GM23338 (cell line): Measurements from ENCODE around the gene GTF3C1. TPM values are rescaled to one million over a fixed set of nuclear protein-coding genes. Genes with fewer than 3 reads are reported as not detected.

Experiments
- ATAC-seq: fragments of 200-7000 bp; cut with Tn5 transposase; 3 replicates; pipeline ENCODE4 v1.9.1; 2020
- DNase-seq: peaks from one replicate; pipeline ENCODE4 v3.0.0-alpha.2; 2015; ENCODE audit warnings: low spot score
- H2AFZ ChIP-seq: fragments of 200-600 bp; sonication (generic); 2 replicates; pipeline ENCODE4 v1.8.0; 2016; ENCODE audit warnings: antibody characterized with exemption, mild to moderate bottlenecking, moderate library complexity
- H3F3A ChIP-seq: fragments of 200-600 bp; sonication (generic); replicated peaks from 2 replicates; pipeline ENCODE4 v1.8.0; 2017; ENCODE audit warnings: antibody characterized with exemption, mixed run types, low read depth
- H3K27ac ChIP-seq: fragments of 200-600 bp; sonication (generic); 2 replicates; pipeline ENCODE4 v1.6.1; 2016; ENCODE audit warnings: low read depth
- H3K27me3 ChIP-seq: fragments of 200-600 bp; sonication (generic); 2 replicates; pipeline ENCODE4 v1.8.0; 2016; ENCODE audit warnings: mild to moderate bottlenecking, mixed run types, moderate library complexity; ENCODE audit not compliant: insufficient read depth
- H3K36me3 ChIP-seq: fragments of 200-600 bp; sonication (generic); 2 replicates; pipeline ENCODE4 v1.8.0; 2016; ENCODE audit warnings: mild to moderate bottlenecking; ENCODE audit not compliant: insufficient read depth
- H3K4me1 ChIP-seq: fragments of 200-600 bp; sonication (generic); 2 replicates; pipeline ENCODE4 v1.8.0; 2016; ENCODE audit warnings: mild to moderate bottlenecking, moderate library complexity; ENCODE audit not compliant: insufficient read depth
- H3K4me2 ChIP-seq: fragments of 200-600 bp; sonication (generic); 2 replicates; pipeline ENCODE4 v1.7.1; 2017; ENCODE audit warnings: mixed run types
- H3K4me3 ChIP-seq: fragments of 200-600 bp; sonication (generic); 2 replicates; pipeline ENCODE4 v1.6.1; 2016; ENCODE audit warnings: mixed run types
- H3K79me2 ChIP-seq: fragments of 200-600 bp; sonication (generic); replicated peaks from 2 replicates; pipeline ENCODE4 v1.8.0; 2017; ENCODE audit warnings: mild to moderate bottlenecking; ENCODE audit not compliant: insufficient read depth
- H3K9me2 ChIP-seq: fragments of 200-600 bp; sonication (generic); 2 replicates; pipeline ENCODE4 v1.8.0; 2017; ENCODE audit not compliant: insufficient read depth
- H4K20me1 ChIP-seq: fragments of 200-600 bp; sonication (generic); replicated peaks from 2 replicates; pipeline ENCODE4 v1.8.0; 2017; ENCODE audit warnings: mild to moderate bottlenecking; ENCODE audit not compliant: insufficient read depth
- H3K27ac Mint-ChIP-seq: 2 replicates; pipeline ENCODE4 v1.8.0; 2020; ENCODE audit warnings: inconsistent platforms, mild to moderate bottlenecking, moderate library complexity, mixed read lengths
- H3K27me3 Mint-ChIP-seq: 3 replicates; pipeline ENCODE4 v1.8.0; 2022; ENCODE audit warnings: low read depth, mild to moderate bottlenecking, moderate library complexity, mixed read lengths, inconsistent platforms; ENCODE audit not compliant: insufficient read depth, poor library complexity
- H3K36me3 Mint-ChIP-seq: 3 replicates; pipeline ENCODE4 v1.8.0; 2021; ENCODE audit warnings: low read depth, mild to moderate bottlenecking, inconsistent platforms, moderate library complexity, mixed read lengths
- H3K4me1 Mint-ChIP-seq: 3 replicates; pipeline ENCODE4 v1.8.0; 2020; ENCODE audit warnings: mild to moderate bottlenecking, inconsistent platforms, mixed read lengths
- H3K4me3 Mint-ChIP-seq: 3 replicates; pipeline ENCODE4 v1.8.0; 2021; ENCODE audit warnings: moderate library complexity, mild to moderate bottlenecking, inconsistent platforms, mixed read lengths
- H3K9me3 Mint-ChIP-seq: 3 replicates; pipeline ENCODE4 v1.8.0; 2020; ENCODE audit warnings: moderate library complexity, mild to moderate bottlenecking, inconsistent platforms, mixed read lengths
- CREB1 ChIP-seq: fragments of 250-450 bp; sonication (Bioruptor Pico); IDR thresholded peaks from 2 replicates; pipeline ENCODE4 v1.5.0; 2020; ENCODE audit warnings: low read depth, mild to moderate bottlenecking, moderate library complexity
- EZH2 ChIP-seq: fragments of 200-600 bp; sonication (generic); IDR thresholded peaks from one replicate; pipeline ENCODE4 v1.8.0; 2017; ENCODE audit warnings: antibody characterized with exemption, mild to moderate bottlenecking, low read depth; ENCODE audit not compliant: unreplicated experiment
- EZH2phosphoT487 ChIP-seq: fragments of 200-600 bp; sonication (generic); IDR thresholded peaks from one replicate; pipeline ENCODE4 v1.8.1; 2018; ENCODE audit warnings: antibody characterized with exemption; ENCODE audit not compliant: unreplicated experiment
- NANOG ChIP-seq: IDR thresholded peaks from 2 replicates; pipeline ENCODE4 v1.6.1; 2016; ENCODE audit warnings: antibody characterized with exemption, borderline replicate concordance
- POLR2AphosphoS5 ChIP-seq: IDR thresholded peaks from 2 replicates; pipeline ENCODE4 v1.6.1; 2016; ENCODE audit warnings: antibody characterized with exemption, low read depth
- STAT1 ChIP-seq: IDR thresholded peaks from one replicate; pipeline ENCODE4 v1.6.1; 2016; ENCODE audit warnings: antibody characterized with exemption; ENCODE audit not compliant: unreplicated experiment
- ZNF114 ChIP-seq: fragments of 250-450 bp; sonication (Bioruptor Pico); IDR thresholded peaks from 2 replicates; pipeline ENCODE4 v1.5.0; 2020; ENCODE audit warnings: mild to moderate bottlenecking, moderate library complexity
- ZNF331 ChIP-seq: fragments of 250-450 bp; sonication (Bioruptor Pico); IDR thresholded peaks from 2 replicates; pipeline ENCODE4 v1.5.0; 2020; ENCODE audit warnings: low read depth, mild to moderate bottlenecking, moderate library complexity
- polyA plus RNA-seq: library from polyadenylated mRNA; unstranded; fragments of >200 nt; fragmentation: Nextera tagmentation; extraction: Ambion mirVana; gene quantifications from 2 replicates; pipeline ENCODE4 v1.2.1, GENCODE V29; 2016
- total RNA-seq: library from RNA; depleted of rRNA; stranded (reverse); fragments of >200 nt; shearing (Covaris generic); gene quantifications from 2 replicates; pipeline ENCODE4 v1.2.3, GENCODE V29; 2014
- TF ChIP-seq, protein P1 (sequence below): IDR thresholded peaks from 2 replicates; pipeline ENCODE4 v1.6.1; 2016; ENCODE audit warnings: antibody characterized with exemption
- TF ChIP-seq, protein P2 (sequence below), 2 experiments: fragments of 200-600 bp in 1 of 2; sonication (generic) in 1 of 2; conservative IDR thresholded peaks; 2 replicates each; pipeline versions ENCODE4 v1.5.1 to v1.6.1; 2016 to 2017; ENCODE audit warnings: antibody characterized with exemption in 2 of 2, low read depth in 2 of 2, mild to moderate bottlenecking in 2 of 2, moderate library complexity in 1 of 2
- TF ChIP-seq, protein P3 (sequence below): IDR thresholded peaks from one replicate; pipeline ENCODE4 v1.6.1; 2018; ENCODE audit warnings: antibody characterized with exemption; ENCODE audit not compliant: unreplicated experiment

GTF3C1 gene
- total and polyA plus RNA-seq, 2 experiments from 2014 or later, result 78.5 to 138 TPM

DNA sequence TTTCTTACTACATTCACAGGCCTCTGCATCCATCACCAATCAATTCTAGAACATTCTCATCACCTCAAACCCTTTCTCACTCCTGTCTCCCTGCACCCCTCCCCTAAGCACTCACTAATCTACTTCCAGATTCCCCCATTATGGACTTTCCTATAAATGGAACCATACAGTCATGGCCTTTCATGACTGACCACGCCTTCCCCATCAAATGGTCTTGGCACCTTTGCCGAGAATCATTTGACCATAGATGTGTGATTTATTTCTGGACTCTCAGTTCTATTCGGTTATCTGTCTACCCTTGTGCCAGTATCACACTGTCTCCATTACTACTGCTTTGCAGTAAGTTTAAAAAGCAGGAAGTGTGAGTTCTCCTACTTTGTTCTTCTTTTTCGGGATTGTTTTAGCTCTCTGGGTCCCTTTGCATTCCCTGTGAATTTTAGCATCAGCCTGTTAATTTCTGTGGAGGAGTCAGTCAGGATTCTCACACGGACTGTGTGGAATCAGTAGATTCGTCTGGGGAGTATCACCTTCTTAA is 27.5 kb downstream of the GTF3C1 start (continued):
- TF ChIP-seq, protein P1, sequence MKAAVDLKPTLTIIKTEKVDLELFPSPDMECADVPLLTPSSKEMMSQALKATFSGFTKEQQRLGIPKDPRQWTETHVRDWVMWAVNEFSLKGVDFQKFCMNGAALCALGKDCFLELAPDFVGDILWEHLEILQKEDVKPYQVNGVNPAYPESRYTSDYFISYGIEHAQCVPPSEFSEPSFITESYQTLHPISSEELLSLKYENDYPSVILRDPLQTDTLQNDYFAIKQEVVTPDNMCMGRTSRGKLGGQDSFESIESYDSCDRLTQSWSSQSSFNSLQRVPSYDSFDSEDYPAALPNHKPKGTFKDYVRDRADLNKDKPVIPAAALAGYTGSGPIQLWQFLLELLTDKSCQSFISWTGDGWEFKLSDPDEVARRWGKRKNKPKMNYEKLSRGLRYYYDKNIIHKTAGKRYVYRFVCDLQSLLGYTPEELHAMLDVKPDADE, result no peak
- TF ChIP-seq ZNF114 (CRISPR knock-in tag), result no peak

DNA sequence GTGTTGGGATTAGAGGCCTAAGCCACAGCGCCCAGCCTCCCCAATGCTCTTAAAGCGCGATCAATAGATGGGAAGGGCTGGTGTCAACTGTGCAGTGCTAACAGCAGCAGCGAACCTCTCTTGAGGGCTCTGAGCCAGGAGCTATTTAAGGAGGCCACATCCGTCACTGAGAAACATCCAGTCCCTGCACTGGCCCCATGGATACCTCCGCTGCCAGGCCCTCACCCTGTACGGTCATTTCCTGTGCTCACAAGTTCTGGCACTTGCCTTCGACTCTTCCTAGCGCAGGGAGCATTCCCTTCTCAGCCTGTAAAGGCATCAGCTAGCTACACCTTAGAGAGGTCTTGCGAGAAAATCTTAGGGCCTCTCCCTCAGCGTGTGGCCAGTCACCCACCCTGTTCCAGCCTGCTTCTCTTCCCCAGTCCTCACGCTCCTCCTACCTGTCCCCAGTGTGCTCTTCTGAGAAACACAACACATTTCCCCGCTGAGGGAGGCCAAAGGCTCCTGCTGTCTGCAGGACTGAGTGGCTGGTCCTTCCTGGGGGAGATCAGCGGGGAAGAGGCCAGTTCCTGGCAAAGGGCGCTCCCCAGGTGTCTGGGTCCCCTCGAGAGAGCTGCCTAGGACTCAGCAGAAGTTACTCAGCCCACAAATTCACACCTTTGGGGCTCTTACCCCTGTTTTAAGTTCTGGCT is 28.6 kb downstream of the GTF3C1 start:
- Histone ChIP-seq H3K4me1 (no peaks in the 10 kb centered on the region), H3F3A (no peaks in the 10 kb centered on the region), H3K27ac (no peak overlapping the region), H4K20me1 (peaks cover 7% of the 10 kb centered on the region; the same call in 1 of the 2 replicates), H2AFZ (no peak overlapping the region), H3K27me3 (no peaks in the 10 kb centered on the region), H3K4me2 (no peak overlapping the region), H3K9me2 (no peaks in the 10 kb centered on the region), H3K36me3 (peaks cover 27% of the 10 kb centered on the region), H3K79me2 (no peaks in the 10 kb centered on the region), H3K4me3 (no peak overlapping the region)
- TF ChIP-seq, protein P2, sequence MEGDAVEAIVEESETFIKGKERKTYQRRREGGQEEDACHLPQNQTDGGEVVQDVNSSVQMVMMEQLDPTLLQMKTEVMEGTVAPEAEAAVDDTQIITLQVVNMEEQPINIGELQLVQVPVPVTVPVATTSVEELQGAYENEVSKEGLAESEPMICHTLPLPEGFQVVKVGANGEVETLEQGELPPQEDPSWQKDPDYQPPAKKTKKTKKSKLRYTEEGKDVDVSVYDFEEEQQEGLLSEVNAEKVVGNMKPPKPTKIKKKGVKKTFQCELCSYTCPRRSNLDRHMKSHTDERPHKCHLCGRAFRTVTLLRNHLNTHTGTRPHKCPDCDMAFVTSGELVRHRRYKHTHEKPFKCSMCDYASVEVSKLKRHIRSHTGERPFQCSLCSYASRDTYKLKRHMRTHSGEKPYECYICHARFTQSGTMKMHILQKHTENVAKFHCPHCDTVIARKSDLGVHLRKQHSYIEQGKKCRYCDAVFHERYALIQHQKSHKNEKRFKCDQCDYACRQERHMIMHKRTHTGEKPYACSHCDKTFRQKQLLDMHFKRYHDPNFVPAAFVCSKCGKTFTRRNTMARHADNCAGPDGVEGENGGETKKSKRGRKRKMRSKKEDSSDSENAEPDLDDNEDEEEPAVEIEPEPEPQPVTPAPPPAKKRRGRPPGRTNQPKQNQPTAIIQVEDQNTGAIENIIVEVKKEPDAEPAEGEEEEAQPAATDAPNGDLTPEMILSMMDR (conservative IDR thresholded peaks at IDR 0.05; ENCODE audit: low read depth in 2 of 2), result no peak
- TF ChIP-seq NANOG (no peak), ZNF331 (CRISPR knock-in tag) (no peak), POLR2AphosphoS5 (no peak)
- H3K4me1 Mint-ChIP-seq, result no peaks in the 10 kb centered on the region
- ATAC-seq (no peak; the same call in 2 of the 3 replicates), DNase-seq (no peak)
- H3K27me3 Mint-ChIP-seq, result no peaks in the 10 kb centered on the region
- H3K9me3 Mint-ChIP-seq, result no peaks in the 10 kb centered on the region
- H3K36me3 Mint-ChIP-seq, result peaks cover 42% of the 10 kb centered on the region
- no peak overlapping the region for H3K27ac Mint-ChIP-seq
- H3K4me3 Mint-ChIP-seq, result no peak overlapping the region

DNA sequence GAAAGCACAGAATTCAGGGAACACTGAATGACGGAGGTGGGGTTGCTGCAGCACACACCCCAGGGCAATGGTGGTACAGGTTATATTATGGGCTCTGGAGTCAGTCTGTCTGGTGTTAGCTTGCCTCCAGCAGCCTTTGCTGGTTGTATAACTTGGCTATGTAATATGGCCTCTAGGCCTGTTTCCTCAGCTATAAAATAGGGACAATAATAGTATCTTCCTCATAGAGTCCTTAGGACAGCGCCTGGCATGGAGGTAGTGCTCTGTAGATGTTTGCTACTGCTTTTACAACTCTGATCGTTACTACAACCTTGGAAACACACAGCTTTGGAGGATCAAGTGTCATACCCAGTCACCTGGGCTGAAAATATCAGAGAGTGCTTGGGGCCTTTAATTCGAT is 31.5 kb downstream of the GTF3C1 start:
- no peak for ATAC-seq
- Histone ChIP-seq H4K20me1 (peaks cover 9% of the 10 kb centered on the region; the same call in 1 of the 2 replicates), H3K9me2 (no peaks in the 10 kb centered on the region), H3K4me2 (no peak overlapping the region), H3K4me1 (no peaks in the 10 kb centered on the region), H3F3A (no peaks in the 10 kb centered on the region), H3K27me3 (no peaks in the 10 kb centered on the region), H3K79me2 (peaks cover 17% of the 10 kb centered on the region; the same call in 1 of the 2 replicates), H3K4me3 (no peak overlapping the region), H3K27ac (no peak overlapping the region), H3K36me3 (peaks cover 3% of the 10 kb centered on the region; the same call in 1 of the 2 replicates), H2AFZ (no peak overlapping the region)
- Mint-ChIP-seq H3K4me3 (no peak overlapping the region), H3K27ac (no peak overlapping the region), H3K9me3 (no peaks in the 10 kb centered on the region), H3K4me1 (no peaks in the 10 kb centered on the region), H3K36me3 (peaks cover 37% of the 10 kb centered on the region), H3K27me3 (peaks cover 1% of the 10 kb centered on the region)
- no peak for DNase-seq
- TF ChIP-seq STAT1 (no peak), ZNF114 (CRISPR knock-in tag) (no peak), ZNF331 (CRISPR knock-in tag) (no peak), EZH2phosphoT487 (no peak), EZH2 (no peak), NANOG (no peak), CREB1 (CRISPR knock-in tag) (no peak)
- TF ChIP-seq, protein P1, result no peak
- TF ChIP-seq, protein P2 (conservative IDR thresholded peaks at IDR 0.05; ENCODE audit: low read depth in 2 of 2), result no peak
- TF ChIP-seq, protein P3, sequence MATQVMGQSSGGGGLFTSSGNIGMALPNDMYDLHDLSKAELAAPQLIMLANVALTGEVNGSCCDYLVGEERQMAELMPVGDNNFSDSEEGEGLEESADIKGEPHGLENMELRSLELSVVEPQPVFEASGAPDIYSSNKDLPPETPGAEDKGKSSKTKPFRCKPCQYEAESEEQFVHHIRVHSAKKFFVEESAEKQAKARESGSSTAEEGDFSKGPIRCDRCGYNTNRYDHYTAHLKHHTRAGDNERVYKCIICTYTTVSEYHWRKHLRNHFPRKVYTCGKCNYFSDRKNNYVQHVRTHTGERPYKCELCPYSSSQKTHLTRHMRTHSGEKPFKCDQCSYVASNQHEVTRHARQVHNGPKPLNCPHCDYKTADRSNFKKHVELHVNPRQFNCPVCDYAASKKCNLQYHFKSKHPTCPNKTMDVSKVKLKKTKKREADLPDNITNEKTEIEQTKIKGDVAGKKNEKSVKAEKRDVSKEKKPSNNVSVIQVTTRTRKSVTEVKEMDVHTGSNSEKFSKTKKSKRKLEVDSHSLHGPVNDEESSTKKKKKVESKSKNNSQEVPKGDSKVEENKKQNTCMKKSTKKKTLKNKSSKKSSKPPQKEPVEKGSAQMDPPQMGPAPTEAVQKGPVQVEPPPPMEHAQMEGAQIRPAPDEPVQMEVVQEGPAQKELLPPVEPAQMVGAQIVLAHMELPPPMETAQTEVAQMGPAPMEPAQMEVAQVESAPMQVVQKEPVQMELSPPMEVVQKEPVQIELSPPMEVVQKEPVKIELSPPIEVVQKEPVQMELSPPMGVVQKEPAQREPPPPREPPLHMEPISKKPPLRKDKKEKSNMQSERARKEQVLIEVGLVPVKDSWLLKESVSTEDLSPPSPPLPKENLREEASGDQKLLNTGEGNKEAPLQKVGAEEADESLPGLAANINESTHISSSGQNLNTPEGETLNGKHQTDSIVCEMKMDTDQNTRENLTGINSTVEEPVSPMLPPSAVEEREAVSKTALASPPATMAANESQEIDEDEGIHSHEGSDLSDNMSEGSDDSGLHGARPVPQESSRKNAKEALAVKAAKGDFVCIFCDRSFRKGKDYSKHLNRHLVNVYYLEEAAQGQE, result no peak
